GM21381 (cell line): ENCODE results near the gene CDKL5.
"Not testable (repeated sequence)": the region's sequence is repeated elsewhere in the genome, so short reads cannot be mapped to it uniquely, and the experiment has no call there.

Experiments
- ATAC-seq: cut with Tn5 transposase; IDR thresholded peaks from one replicate; pipeline ENCODE4 v1.9.1; 2021; ENCODE audit warnings: mild to moderate bottlenecking, moderate library complexity; ENCODE audit not compliant: unreplicated experiment

The CDKL5 gene

DNA sequence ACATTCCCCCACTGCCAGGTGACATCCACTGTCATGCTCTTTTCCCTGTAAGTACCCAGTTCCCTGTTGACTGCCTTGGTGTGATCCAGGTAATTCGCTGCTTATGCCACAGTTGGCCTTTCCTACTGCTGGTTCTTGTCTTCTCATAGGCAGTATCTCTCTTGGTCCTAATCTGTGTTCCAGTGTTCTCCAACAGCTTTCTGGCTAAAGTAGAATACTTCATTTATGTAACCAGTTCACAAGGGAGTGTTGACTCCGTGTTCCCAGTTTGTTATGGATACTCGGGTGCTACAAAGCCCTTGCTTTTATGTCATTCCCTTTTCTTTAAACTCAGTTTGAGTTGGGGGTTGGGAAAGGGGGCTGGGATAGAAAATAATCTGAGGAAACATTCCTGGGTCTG is 148.1 kb downstream of the CDKL5 start:
- ATAC-seq = no peak

DNA sequence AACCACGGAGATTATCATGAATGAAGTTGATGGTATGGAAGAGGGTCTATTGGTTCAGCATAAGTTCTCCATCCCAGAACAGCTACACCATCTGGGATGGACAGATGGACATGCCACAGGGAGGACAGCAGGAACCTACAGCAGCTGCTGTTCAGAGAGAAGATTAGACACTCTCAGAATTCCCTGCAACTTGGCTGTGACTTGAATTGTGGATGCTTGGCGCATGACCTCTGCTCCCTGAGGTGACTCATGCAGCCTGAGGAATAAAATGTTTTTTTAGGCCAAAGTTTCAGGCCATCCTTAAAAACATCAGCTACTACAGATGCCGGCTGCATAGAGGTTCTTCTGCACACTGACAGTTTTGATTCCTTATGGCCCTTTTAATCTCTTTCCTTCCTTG is 149.2 kb downstream of the CDKL5 start:
- ATAC-seq = no peak

DNA sequence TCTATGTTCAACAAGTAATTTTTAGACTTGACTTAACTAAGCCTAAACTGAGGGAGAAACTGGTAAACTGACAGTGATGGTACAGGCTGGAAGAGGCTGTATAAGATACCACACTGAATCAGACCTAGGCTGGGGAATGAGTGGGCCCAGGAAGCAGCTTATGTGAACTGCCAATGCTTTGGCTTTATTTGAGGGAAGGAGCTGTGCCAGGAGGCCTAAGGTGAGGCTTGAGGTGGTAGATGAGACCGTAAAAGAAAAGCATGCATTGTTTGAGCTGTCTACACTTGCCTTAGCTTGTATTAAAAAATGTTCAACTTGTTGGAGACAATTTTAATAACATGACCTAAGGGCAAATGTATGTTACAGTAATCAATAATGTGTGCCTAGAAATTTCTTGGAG is 150.3 kb downstream of the CDKL5 start:
- ATAC-seq = no peak

DNA sequence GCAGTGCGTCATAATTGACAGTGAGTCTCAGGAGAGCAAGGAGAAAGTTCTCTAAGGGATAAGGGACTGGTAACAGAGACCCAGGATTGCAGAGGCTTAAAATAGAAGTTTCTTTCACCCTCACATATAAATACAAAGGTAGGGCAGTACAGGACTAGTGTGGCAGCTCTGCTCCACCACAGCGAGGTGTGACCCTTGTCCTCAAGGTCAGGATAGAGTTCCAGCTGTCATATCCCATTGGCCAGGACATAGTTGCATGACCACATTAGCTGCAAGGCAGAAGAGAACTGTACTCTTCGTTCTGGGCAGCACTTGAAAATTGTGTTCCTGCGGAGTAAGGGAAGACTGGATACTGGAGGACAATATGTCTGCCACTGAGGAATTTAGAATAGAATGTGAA is 152.0 kb downstream of the CDKL5 start:
- no peak for ATAC-seq

DNA sequence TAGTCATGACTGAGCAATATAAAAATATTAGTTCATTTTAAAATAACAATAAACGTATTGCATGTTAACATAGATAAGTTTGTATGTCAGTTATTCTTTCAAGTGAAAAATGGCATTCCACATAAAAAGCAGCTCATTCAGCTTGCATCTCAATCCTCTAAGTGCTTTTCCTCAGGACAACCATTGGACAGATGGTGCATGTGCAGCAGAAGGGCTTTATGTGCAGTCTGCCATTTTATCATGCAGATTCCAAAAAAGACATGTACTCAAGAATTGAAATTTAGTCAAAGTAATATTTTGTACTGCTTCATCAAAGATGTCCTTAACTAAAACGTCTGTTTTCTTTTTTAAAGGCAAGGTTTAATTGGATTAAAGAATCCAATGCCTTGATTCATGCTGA is 153.1 kb downstream of the CDKL5 start:
- ATAC-seq = no peak

DNA sequence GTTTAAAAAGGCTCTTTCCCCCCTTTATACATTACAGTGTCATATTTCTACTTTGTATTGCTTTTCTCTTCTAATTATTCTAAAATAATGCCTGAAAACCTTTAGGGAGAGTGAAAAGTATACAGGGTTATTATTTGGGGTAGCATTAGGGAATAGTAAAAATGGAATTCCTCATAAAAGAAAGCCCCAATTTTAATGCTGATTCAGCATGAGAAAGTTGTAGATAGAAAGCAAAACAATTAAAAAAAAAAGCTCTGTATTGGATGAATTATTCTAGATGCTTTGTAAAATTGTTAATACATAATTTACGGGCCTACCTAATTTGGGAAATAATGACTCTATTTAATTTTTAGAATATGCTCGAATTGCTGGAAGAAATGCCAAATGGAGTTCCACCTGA is 154.1 kb downstream of the CDKL5 start:
- no peak for ATAC-seq

DNA sequence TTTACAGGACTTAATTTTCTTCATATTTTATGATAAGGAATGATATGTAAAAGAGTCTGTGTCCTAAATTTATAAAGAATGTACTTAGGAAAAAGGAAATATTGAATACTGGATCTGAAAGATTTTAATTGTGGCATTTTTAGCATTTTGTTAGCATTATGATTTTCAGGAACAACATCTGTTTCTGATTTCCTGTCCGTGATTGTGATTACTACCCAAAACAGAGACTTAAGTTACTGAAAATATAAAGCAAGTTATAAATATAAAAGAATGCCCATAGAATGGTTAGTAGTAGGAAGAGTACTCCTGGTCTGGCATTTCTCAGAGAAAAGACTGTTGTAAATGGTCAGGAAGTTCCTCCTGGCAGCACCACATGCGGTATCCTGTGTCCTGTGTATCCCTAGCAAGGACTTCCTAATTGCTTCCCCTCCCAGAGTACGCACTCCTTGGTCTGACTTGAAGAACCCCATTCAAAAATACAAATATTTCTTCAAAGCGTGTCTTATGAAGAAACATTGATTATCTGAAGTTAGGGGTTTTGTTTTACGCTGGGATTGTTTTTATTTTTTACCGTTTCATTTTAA is 157.6 kb downstream of the CDKL5 start:
- ATAC-seq = no peak

DNA sequence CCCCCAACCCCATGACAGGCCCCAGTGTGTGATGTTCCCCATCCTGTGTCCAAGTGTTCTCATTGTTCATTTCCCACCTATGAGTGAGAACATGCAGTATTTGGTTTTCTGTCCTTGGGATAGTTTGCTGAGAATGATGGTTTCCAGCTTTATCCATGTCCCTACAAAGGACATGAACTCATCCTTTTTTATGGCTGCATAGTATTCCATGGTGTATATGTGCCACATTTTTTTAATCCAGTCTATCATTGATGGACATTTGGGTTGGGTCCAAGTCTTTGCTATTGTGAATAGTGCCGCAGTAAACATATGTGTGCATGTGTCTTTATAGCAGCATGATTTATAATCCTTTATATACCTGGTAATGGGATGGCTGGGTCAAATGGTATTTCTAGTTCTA is 163.9 kb downstream of the CDKL5 start:
- not testable (repeated sequence) for ATAC-seq

DNA sequence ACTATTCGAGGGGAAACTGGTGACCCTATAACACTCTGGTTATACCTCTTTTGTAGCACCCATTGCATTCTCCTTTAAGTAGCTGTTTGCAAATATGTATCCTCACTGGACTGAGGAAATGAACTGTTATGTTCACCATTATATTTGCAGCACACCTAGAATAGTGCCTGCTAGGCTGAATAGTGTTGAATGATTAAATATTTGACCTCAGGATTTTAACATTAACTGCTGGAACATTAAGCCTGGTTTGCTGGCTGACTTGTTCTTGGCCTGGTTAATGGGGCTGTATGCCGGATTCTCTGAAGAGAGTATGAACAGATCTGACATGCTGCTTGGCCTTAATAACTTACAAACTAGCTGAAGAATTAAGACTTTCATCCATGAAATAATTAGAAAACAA is 166.4 kb downstream of the CDKL5 start:
- ATAC-seq = no peak

DNA sequence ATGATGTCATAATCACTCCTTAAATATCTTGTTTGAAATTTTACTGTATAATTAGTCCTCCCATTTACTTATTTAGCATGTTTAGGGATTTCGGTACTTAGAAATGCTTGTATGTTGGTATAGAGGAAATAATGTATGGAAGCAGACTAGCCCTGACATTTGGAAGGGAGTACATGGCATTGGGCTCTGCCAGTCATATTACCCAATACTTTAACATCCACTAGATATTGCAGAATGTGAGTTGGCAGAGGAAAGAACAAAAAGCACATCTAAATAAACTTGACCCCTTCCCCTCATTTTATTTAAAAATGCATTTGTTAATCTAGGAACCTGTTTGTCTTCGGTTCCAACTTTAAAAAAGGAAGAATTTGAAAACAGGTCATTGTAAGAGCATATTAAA is 168.7 kb downstream of the CDKL5 start:
- no peak for ATAC-seq

DNA sequence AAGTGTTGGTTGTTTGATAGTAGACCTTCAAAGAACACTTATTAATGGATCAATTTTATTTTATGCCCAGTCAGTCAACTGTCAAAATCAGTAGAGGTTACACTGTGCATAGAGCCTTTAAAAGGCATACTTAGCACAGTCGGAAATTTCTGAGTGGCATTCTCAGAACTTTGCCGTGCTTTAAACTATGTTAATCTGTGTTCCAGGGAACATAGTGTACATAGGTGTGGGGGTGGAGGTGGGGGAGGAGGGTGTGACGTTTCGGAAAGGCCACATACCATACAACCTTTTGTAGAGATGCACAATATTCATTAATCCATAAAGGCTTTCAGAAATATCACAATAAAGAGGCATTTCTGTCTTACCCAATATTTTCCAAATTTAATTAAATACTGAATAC is 170.7 kb downstream of the CDKL5 start:
- no peak for ATAC-seq

DNA sequence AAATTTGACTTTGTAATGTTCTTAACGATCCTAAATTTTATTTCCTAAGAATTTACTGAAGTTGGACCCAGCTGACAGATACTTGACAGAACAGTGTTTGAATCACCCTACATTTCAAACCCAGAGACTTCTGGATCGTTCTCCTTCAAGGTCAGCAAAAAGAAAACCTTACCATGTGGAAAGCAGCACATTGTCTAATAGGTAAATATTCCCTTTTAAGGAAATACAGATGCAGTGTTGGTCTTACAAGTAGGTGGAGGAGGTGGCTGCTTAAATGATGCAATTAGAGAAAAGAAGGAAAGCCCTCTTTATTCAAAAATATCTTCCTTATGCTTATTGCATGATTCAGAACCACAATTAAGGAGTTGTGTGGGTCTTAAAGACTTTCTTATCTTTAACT is 173.0 kb downstream of the CDKL5 start:
- ATAC-seq = no peak

DNA sequence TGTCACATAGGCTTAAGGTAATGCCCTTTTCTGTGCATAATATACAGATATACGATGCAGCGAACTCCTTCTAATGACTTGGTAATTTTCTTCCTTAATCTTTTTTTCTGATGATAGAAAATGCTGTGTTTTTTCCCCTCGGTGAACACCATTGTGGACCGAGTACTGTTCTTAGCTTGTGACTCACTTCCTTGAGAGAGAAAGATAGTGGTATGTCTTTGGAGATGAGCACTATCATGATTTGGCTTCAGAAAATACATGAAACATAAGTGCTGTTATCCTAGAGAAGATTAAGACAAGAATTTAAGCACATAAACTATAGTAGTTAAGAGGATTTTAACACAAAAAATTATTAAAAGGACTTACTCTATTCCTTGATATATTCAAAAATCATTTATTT is 182.6 kb downstream of the CDKL5 start:
- ATAC-seq = no peak

DNA sequence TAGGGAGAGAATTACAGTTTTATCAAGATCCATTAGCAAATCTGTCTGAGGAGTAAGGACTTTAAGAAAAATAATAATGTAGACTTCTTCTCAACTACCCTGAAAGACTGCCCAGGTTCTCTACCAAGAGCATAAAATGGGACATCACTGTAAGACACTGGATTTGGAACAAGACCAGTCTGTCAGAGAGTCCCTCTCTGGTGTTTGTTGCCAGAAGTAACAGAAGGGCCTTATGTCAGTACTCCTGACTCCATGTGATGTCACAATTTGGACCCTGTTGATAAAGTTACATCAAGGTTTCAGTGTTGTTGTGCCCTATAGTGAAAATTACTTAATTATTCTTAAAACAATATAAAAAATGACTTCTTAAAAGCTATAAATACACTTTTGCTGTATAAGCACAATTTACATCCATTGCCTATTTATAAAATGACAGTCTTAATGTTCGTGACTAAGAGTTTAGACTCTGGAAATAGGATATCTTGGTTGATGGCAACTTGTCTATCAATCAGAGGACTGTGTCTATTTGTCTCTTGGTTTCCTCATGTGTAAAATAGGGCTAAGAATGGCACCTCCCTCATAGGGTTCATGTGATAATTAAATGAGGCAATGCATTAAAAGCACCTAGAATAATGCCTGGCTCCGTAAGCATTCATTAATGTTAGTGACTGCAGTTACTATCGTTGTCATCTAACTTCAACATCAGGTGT is 188.7 kb downstream of the CDKL5 start:
- no peak for ATAC-seq

DNA sequence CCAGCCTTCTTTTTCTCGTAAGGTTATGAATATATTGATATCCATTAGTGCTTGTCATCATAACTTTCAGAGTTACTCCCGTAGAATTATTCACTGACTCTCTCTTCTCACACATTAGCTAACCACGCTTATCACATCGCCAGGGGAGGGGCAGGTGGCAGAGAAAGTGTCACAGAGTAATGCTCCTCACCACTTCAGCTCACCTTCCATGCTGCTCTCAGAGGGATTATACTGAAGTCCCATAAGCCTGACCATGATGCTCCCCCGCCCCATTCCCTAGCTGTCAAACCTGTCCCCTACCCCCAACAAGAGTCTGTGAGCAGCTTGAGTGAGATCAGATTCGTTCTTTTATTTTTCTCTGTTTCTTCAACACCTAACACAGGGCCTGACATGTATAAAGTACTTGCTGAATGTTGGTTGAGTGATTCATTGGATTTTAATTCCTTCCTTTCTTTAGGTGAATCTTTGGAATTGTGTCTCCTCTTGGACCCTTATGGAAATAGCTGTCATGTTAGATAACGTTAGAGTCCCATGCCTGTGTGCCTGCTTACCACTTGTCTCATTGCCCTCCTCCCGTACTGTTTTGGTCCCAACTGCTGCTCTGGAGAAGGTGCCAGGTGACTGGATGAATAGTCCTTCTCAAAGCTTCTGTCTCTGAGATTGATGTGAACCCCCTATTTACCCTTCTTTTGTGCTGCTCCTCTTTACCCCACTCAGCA is 191.4 kb downstream of the CDKL5 start:
- no peak for ATAC-seq

DNA sequence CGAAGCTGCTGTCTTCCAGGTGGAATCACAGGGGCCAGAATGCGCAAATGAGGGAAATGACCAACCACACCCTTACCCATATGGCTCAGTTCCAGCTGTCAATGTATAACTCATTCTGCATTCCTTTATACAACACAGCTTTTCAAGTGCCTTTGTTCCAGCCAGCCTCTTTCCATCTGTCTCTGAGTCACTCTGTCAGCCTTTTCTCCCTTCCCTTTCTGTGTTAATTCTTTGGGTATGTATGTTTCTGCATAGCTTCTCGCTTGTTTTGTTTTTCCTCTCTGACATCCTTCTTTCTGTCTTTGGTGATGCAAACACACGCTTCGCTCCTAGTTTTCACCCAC is 192.0 kb downstream of the CDKL5 start:
- ATAC-seq = no peak

DNA sequence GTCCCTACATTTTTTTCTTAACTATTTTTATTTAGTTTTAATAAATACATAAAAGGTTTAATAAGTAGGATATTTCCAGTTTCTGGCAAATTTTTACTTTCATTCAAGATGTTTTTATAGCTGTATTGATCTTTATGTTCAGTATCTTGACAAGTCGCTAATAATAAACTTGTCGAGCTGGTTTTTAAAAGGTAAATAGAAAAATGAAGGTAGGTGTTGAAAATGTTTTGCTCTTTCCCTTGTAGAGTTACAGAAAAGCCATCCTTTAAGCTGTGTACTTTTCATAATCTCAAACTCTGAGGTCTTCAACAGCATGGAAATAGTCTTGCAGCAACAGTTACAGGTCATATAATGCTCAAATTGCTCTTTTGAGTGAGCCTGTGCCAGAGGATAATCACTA is 193.9 kb downstream of the CDKL5 start:
- ATAC-seq = no peak

DNA sequence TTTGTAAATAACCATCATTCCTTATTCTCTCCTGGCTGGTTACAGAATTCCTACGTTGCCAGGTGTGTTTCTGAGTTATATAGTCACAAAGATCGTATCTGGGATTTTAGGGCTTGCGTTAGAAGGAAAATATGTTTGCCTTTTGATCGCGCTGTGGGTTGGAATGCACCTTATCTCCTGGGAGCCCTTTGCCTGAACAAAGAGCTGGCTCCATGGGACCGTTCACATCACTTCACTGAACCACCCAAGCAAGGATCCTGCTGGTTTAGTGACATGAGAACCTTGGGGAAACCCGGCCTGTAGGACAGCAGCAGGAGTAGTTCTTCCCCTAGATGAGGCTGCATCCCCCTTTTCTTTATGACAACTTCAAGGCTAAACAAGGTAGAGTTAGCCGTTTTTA is 194.9 kb downstream of the CDKL5 start:
- no peak for ATAC-seq

DNA sequence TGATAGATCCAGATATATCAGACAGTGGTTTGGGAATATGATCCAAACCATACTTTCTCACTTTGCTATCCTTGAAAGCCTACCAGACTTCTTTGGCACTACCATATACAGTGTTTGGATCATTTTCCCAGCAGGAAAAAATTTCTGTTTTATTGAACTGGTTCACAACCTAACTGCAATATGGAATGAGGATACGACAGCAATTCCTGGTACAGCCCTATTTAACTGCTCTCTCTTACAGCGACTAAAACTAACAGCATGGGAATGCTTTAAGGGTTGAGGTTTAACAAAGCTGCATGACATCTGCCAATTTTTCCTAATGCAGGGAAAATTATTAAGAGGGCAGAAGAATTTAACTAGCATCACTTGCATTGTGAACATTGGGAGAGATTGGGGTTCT is 199.2 kb downstream of the CDKL5 start:
- no peak for ATAC-seq

DNA sequence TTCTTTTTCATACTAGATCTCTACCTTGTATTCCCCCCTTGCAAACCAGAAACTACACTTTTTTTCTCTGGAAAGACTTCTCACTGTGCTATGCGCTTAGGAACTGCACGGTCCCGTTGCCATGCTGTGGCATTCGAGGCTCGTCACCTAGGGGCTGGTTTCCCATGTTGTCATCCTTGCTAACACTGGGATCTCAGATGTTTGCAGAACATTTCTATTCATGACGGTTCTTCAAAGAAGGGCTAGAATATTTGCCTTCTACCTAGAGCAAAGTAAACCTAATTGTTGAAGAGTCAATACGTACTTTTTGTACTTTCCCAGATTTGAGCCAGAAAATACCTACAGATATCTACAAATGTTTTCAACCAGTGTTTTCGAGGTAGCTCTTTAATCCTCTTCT is 205.5 kb downstream of the CDKL5 start:
- no peak for ATAC-seq

DNA sequence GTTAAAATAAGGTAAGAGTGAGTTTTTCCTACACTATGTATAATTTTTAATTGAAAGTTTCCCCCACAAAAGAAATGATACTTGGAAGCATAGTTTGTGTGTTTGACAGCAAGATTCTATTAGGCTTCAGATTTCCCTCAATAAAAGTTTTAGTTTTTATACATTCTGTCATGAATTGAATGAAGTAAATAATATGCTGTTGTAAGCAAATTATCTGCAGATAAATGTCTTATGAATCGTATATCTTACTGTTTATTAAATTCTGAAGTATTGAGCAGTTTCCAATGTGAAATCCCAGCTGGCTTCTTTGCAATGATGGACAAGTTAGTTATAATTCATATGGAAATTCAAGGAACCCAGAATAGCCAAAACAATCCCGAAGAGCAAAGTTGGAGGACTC is 213.0 kb downstream of the CDKL5 start:
- ATAC-seq = no peak

DNA sequence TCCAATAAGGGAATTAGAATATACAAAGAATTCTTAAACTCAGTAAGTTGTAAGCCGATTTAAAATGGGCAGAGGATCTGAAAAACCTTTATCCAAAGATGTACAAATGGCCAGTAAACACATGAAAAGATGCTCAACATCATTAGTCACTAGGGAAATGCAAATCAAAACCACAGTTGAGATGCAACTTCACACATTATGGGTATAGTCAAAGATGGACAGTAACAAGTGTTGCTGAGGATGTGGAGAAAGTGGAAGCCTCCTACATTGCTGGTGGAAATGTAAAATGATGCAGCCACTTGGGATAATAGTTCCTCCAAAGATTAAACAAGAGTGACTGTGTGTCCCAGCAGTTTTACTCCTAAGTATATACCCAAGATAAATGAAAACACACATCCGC is 213.9 kb downstream of the CDKL5 start:
- no peak for ATAC-seq

DNA sequence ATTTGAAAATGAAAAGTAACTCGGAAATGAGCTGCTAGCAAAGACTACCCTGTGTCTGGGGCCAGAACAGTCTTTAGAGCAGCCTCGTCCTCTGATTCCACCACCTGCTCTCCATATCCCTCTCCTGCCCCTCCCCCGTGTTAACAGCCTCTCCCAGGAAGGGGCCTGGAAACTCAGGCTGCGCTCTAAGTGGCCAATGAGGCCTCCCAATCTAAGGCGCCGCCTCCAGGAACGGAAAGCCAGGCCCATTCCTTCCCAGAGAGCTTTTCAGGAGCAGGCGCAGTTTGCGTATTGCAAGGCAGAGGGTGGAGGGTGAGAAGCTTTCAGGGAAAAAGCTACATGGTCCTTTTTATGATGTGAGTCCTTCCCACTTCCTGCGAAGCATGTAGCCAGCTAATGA is 215.3 kb downstream of the CDKL5 start:
- ATAC-seq = no peak
